CD4-positive, alpha-beta T cell treated with Interleukin-17A for 1 hour (primary cell): ENCODE measurements around the gene ST3GAL2.

Experiments used
- DNase-seq: peaks from one replicate; pipeline ENCODE4 v3.0.0-alpha.2; 2020

ST3GAL2 gene

GRCh38 chr16:70438969-70439862 lies at the start of gene ST3GAL2:
ST3GAL2 (minus strand) TSS chr16:70439100; CDS start chr16:70398530, 40,570 bp downstream.
- DNase-seq, result peak; percentile 96

GRCh38 chr16:70484867-70485266 lies 46.0 kb upstream of the ST3GAL2 start:
- no peak for DNase-seq

GRCh38 chr16:70483426-70483825 lies 44.5 kb upstream of the ST3GAL2 start:
- no peak for DNase-seq

GRCh38 chr16:70482624-70483023 lies 43.7 kb upstream of the ST3GAL2 start:
- DNase-seq, result no peak

- DNase-seq, result no peak
Observed at GRCh38 chr16:70481929-70482536, 43.1 kb upstream of the ST3GAL2 start.

GRCh38 chr16:70480127-70481105 lies 41.5 kb upstream of the ST3GAL2 start:
- DNase-seq, result no peak

GRCh38 chr16:70478912-70479341 lies 40.0 kb upstream of the ST3GAL2 start:
- DNase-seq, result no peak

- DNase-seq, result no peak
Observed at GRCh38 chr16:70478169-70478568, 39.3 kb upstream of the ST3GAL2 start.

- no peak for DNase-seq
Observed at GRCh38 chr16:70476272-70477020, 37.5 kb upstream of the ST3GAL2 start.

- DNase-seq, result no peak
Observed at GRCh38 chr16:70475054-70475871, 36.4 kb upstream of the ST3GAL2 start.

GRCh38 chr16:70474320-70475053 lies 35.6 kb upstream of the ST3GAL2 start:
- no peak for DNase-seq

- no peak for DNase-seq
Observed at GRCh38 chr16:70473446-70474319, 34.8 kb upstream of the ST3GAL2 start.

- DNase-seq, result no peak
Observed at GRCh38 chr16:70472786-70473433, 34.0 kb upstream of the ST3GAL2 start.

- no peak for DNase-seq
Observed at GRCh38 chr16:70470927-70471341, 32.0 kb upstream of the ST3GAL2 start.

- DNase-seq, result no peak
Observed at GRCh38 chr16:70470141-70470926, 31.4 kb upstream of the ST3GAL2 start.

GRCh38 chr16:70468776-70469525 lies 30.1 kb upstream of the ST3GAL2 start:
- no peak for DNase-seq

GRCh38 chr16:70467608-70468007 lies 28.7 kb upstream of the ST3GAL2 start:
- no peak for DNase-seq
